Keratinocyte (primary cell): ENCODE data around the gene C4orf51. TPM values are rescaled to one million over a fixed set of nuclear protein-coding genes. Genes with fewer than 3 reads are reported as not detected.
A peak's percentile ranks its signal among the peaks of the same experiment; 100 is the strongest.

Experiments
- DNase-seq: peaks from one replicate; pipeline ENCODE4 v3.0.0-alpha.2; 2011; ENCODE audit warnings: low read depth, missing footprints, low spot score
- FAIRE-seq: peaks from 2 replicates; lab custom pipeline; 2011; peaks lifted over from hg19 to GRCh38; lab: Jason Lieb, UNC
- H2AFZ ChIP-seq: 2 replicates; pipeline ENCODE4 v1.6.0; 2012; ENCODE audit warnings: low read length, control low read depth, inconsistent platforms; ENCODE audit not compliant: control insufficient read depth
- H3K27ac ChIP-seq: 2 replicates; pipeline ENCODE4 v1.5.1; 2011; ENCODE audit warnings: low read length; ENCODE audit not compliant: control insufficient read depth, insufficient read depth
- H3K27me3 ChIP-seq: 3 replicates; pipeline ENCODE4 v1.6.0; 2011; ENCODE audit warnings: low read length; ENCODE audit not compliant: control insufficient read depth, insufficient read depth; ENCODE audit errors: extremely low read depth
- H3K36me3 ChIP-seq, 2 experiments: 2 replicates in 1 of 2; 3 replicates in 1 of 2; pipeline ENCODE4 v1.5.1; 2011; ENCODE audit warnings: low read length in 2 of 2, mild to moderate bottlenecking in 1 of 2; ENCODE audit not compliant: control insufficient read depth in 2 of 2, insufficient read depth in 2 of 2; ENCODE audit errors: extremely low read depth in 1 of 2
- H3K4me1 ChIP-seq: 3 replicates; pipeline ENCODE4 v1.5.1; 2011; ENCODE audit warnings: low read length; ENCODE audit not compliant: control insufficient read depth, insufficient read depth; ENCODE audit errors: extremely low read depth
- H3K4me2 ChIP-seq: 3 replicates; pipeline ENCODE4 v1.6.0; 2011; ENCODE audit warnings: low read depth, low read length; ENCODE audit not compliant: control insufficient read depth, insufficient read depth; ENCODE audit errors: extremely low read depth
- H3K4me3 ChIP-seq, 3 experiments: fragments of 200-600 bp in 1 of 3; sonication (generic) in 1 of 3; 2 replicates in 2 of 3; 3 replicates in 1 of 3; pipeline ENCODE4 v1.5.1; 2011 to 2016; ENCODE audit warnings: low read length in 3 of 3, mild to moderate bottlenecking in 3 of 3, control low read depth in 2 of 3, inconsistent platforms in 1 of 3, low read depth in 1 of 3, mixed read lengths in 1 of 3, mixed run types in 1 of 3, moderate library complexity in 1 of 3; ENCODE audit not compliant: control insufficient read depth in 2 of 3, insufficient read depth in 2 of 3; ENCODE audit errors: extremely low read depth in 1 of 3
- H3K79me2 ChIP-seq: 2 replicates; pipeline ENCODE4 v1.6.0; 2012; ENCODE audit warnings: low read length; ENCODE audit not compliant: control insufficient read depth, insufficient read depth
- H3K9ac ChIP-seq: 3 replicates; pipeline ENCODE4 v1.6.0; 2011; ENCODE audit warnings: low read length; ENCODE audit not compliant: control insufficient read depth, insufficient read depth; ENCODE audit errors: extremely low read depth
- H3K9me1 ChIP-seq: 3 replicates; pipeline ENCODE4 v1.6.0; 2011; ENCODE audit warnings: low read length; ENCODE audit not compliant: control insufficient read depth, insufficient read depth; ENCODE audit errors: extremely low read depth
- H3K9me3 ChIP-seq: 2 replicates; pipeline ENCODE4 v1.5.1; 2012; ENCODE audit warnings: low read depth, low read length; ENCODE audit not compliant: control insufficient read depth
- H4K20me1 ChIP-seq: 3 replicates; pipeline ENCODE4 v1.6.0; 2011; ENCODE audit warnings: low read length; ENCODE audit not compliant: control insufficient read depth, insufficient read depth; ENCODE audit errors: extremely low read depth
- CTCF ChIP-seq, 3 experiments: IDR thresholded peaks in 1 of 3; conservative IDR thresholded peaks in 1 of 3; optimal IDR thresholded peaks in 1 of 3; 2 replicates in 2 of 3; 3 replicates in 1 of 3; pipeline versions ENCODE3 to v1.5.1; 2011; ENCODE audit warnings: low read length in 3 of 3, mild to moderate bottlenecking in 3 of 3, moderate library complexity in 2 of 3, control low read depth in 1 of 3, inconsistent platforms in 1 of 3; ENCODE audit not compliant: insufficient read depth in 2 of 3; ENCODE audit errors: extremely low read depth in 1 of 3
- EZH2 ChIP-seq: IDR thresholded peaks from one replicate; pipeline ENCODE4 v1.6.1; 2012; ENCODE audit warnings: inconsistent platforms, mild to moderate bottlenecking, low read length, moderate library complexity
- dilution Hi-C: fragments of 300-500 bp; cut with MboI; formaldehyde crosslinking; loops from one replicate; pipeline ENCODE4 v1.7.0; 2020; ENCODE audit warnings: low sequenced_read_pairs; ENCODE audit not compliant: extremely low pct_ligation_motif_present
- polyA plus RNA-seq, 5 experiments: library from polyadenylated mRNA; depleted of rRNA in 3 of 5; stranded (reverse) in 3 of 5; stranded (forward) in 1 of 5; unstranded in 1 of 5; fragments of >200 nt; gene quantifications; 1 replicate in 1 of 5; 2 replicates in 3 of 5; 3 replicates in 1 of 5; pipeline versions ENCODE4 v1.2.1 to v1.2.3, GENCODE V29; 2011 to 2012; ENCODE audit warnings: missing spikeins in 2 of 5, low read depth in 1 of 5, low replicate concordance in 1 of 5

Gene C4orf51
- polyA plus RNA-seq, 1 donor (not counting 4 experiments of a cell fraction or from before 2014, with no cell fraction given): not detected

DNA sequence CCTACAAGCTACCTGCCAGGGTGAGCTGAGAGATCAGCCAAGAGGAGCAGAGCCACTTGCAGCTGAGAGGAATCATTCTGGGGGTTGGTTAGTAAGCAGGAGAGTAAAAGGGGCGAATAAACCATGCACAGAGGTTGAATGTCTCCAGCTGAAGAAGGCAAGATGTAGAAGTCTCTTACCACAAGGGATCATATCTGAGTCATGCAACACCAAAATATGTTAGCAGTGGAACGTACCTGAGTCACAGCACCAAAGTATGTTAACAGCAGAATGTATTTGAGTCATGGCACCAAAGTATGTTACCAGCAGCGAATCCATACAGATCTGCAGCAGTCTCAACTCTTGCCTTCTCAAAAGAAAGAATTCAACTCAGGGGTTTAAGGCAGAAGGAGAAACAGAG lies 29.9 kb downstream of the C4orf51 start:
- TF ChIP-seq EZH2 (no peak), CTCF (optimal IDR thresholded peaks at IDR 0.05 in 1 of 3, IDR thresholded peaks at IDR 0.05 in 1 of 3, conservative IDR thresholded peaks at IDR 0.05 in 1 of 3; ENCODE audit: extremely low read depth in 1 of 3, insufficient read depth in 2 of 3, low read length in 3 of 3) (no peak)
- Histone ChIP-seq H3K4me3 (no peak overlapping the region), H3K4me2 (peak overlapping the region; percentile 68), H3K27me3 (no peaks in the 10 kb centered on the region), H3K4me1 (peaks cover 14% of the 10 kb centered on the region), H2AFZ (no peak overlapping the region), H3K9me1 (no peaks in the 10 kb centered on the region), H3K79me2 (no peaks in the 10 kb centered on the region), H3K9ac (no peak overlapping the region), H3K27ac (no peak overlapping the region), H3K36me3 (no peaks in the 10 kb centered on the region), H4K20me1 (no peaks in the 10 kb centered on the region), H3K9me3 (no peaks in the 10 kb centered on the region)
- dilution Hi-C loops: no loop called here
- DNase-seq (peak; percentile 79), FAIRE-seq (peak; percentile 100)

GRCh38 chr4:145716200-145716599 lies 36.3 kb downstream of the C4orf51 start:
- Histone ChIP-seq H2AFZ (no peak overlapping the region), H3K9ac (no peak overlapping the region), H3K4me3 (no peak overlapping the region), H4K20me1 (no peaks in the 10 kb centered on the region), H3K27ac (no peak overlapping the region), H3K79me2 (no peaks in the 10 kb centered on the region), H3K4me1 (peaks cover 11% of the 10 kb centered on the region), H3K9me3 (no peaks in the 10 kb centered on the region), H3K4me2 (peak overlapping the region; percentile 47), H3K27me3 (no peaks in the 10 kb centered on the region), H3K36me3 (no peaks in the 10 kb centered on the region), H3K9me1 (no peaks in the 10 kb centered on the region)
- DNase-seq: no peak
- FAIRE-seq: peak; percentile 20
- dilution Hi-C loops: no loop called here
- TF ChIP-seq CTCF (optimal IDR thresholded peaks at IDR 0.05 in 1 of 3, IDR thresholded peaks at IDR 0.05 in 1 of 3, conservative IDR thresholded peaks at IDR 0.05 in 1 of 3; ENCODE audit: extremely low read depth in 1 of 3, insufficient read depth in 2 of 3, low read length in 3 of 3): no peak
- no peak for TF ChIP-seq EZH2
